ENCODE measurements around the gene CHRNB2. TPM values are rescaled to one million over a fixed set of nuclear protein-coding genes. Genes with fewer than 3 reads are reported as not detected.

The CHRNB2 gene
- total and polyA plus RNA-seq, 2 donors (not counting 1 experiment from before 2014, with no cell fraction given), result 0.03 TPM; not detected in 1

- WGBS (ENCODE audit: insufficient coverage), result 81% methylated on average over 5 of the region's 6 CpGs
- CTCF ChIA-PET, result interaction anchor here (0.5 to 0.9 kb wide), 2 partner anchors 72 to 75 kb away, joined by 3 to 4 read pairs; no protein-coding TSS in a partner anchor
Observed at GRCh38 chr1:154552036-154552435, 15.5 kb upstream of the CHRNB2 start.

More at GRCh38 chr1:154552036-154552435, 15.5 kb upstream of the CHRNB2 start:
- intact Hi-C loops (cut with micrococcal nuclease), result no loop called here
- Mint-ChIP-seq H3K9me3 (ENCODE audit: insufficient read depth) (no peaks in the 10 kb centered on the region), H3K4me3 (no peak overlapping the region), H3K27ac (no peak overlapping the region), H3K27me3 (no peaks in the 10 kb centered on the region), H3K4me1 (peaks cover 22% of the 10 kb centered on the region)
- no peak for TF ChIP-seq EZH2 (IDR thresholded peaks at IDR 0.05; ENCODE audit: borderline replicate concordance, insufficient read depth, low read depth, low read length, poor library complexity, severe bottlenecking)
- TF ChIP-seq CTCF (IDR thresholded peaks at IDR 0.05), result no peak
- Histone ChIP-seq H3K79me2 (ENCODE audit: control insufficient read depth, insufficient read depth, low read length) (peaks cover 8% of the 10 kb centered on the region), H3K9me3 (ENCODE audit: control extremely low read depth in 1 of 3, control insufficient read depth in 2 of 3, insufficient read depth in 1 of 3, low read length in 2 of 3) (peaks cover 0 to 3% (median 0%) of the 10 kb centered on the region in 3 donors), H2AFZ (ENCODE audit: insufficient read depth, low read depth, low read length, poor library complexity, severe bottlenecking) (no peak overlapping the region), H3K27me3 (replicated peaks in 1 of 4; ENCODE audit: control extremely low read depth in 1 of 4, control insufficient read depth in 3 of 4, insufficient read depth in 4 of 4, low read length in 3 of 4) (no peaks in the 10 kb centered on the region), H3K4me1 (ENCODE audit: control insufficient read depth in 2 of 2, insufficient read depth in 2 of 2, low read length in 2 of 2) (peaks cover 10 to 11% of the 10 kb centered on the region in 2 donors), H3K9ac (ENCODE audit: low read length) (no peak overlapping the region), H3K4me2 (replicated peaks; ENCODE audit: low read depth, low read length, poor library complexity, severe bottlenecking) (no peak overlapping the region), H3K4me3 (ENCODE audit: control extremely low read depth in 1 of 5, extremely low read depth in 1 of 5, insufficient read depth in 1 of 5, low read depth in 2 of 5, low read length in 4 of 5) (no peak overlapping the region), H4K20me1 (ENCODE audit: control insufficient read depth, insufficient read depth, low read length, poor library complexity, severe bottlenecking) (peaks cover 56% of the 10 kb centered on the region), H3K36me3 (replicated peaks in 1 of 2; ENCODE audit: control extremely low read depth in 1 of 2, control insufficient read depth in 1 of 2, extremely low read depth in 1 of 2, insufficient read depth in 2 of 2, low read length in 1 of 2) (peaks cover 20 to 76% of the 10 kb centered on the region in 2 experiments), H3K27ac (ENCODE audit: low read length in 2 of 2) (no peak overlapping the region)
- POLR2A ChIA-PET, result no interaction called here
- ATAC-seq (ENCODE audit: low read depth), result no peak
- no peak for DNase-seq

Data from B cell (primary cell).